Activated CD4-positive, alpha-beta T cell treated with anti-CD3 and anti-CD28 coated beads, Interleukin-2, amount 50 U/mL, for 24 hours (primary cell): ENCODE measurements around the gene P2RY6.

ENCODE experiments used
- DNase-seq, 2 donors: peaks; one replicate each; pipeline ENCODE4 v3.0.0-alpha.2; 2020; ENCODE audit warnings: low read depth in 1 of 2, low spot score in 1 of 2

The P2RY6 gene

DNA sequence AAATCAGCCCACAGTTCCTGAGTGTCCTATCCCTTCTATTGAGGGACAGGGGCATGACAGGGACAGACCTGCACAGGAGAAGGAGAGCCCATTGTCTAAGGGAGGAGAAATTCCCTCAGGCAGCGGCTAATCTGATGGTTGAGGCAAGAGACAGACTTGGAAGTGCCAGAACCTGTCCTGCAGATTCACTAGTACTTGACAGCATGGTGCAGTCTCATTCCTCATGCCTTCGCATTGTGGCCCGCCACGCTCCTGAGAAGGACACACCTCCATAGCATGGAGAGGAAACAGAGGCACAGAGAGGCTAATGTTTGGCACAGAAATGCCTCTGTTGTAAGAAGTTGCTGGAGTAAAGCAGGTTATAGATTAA lies 3.2 kb downstream of the P2RY6 start:
- DNase-seq, result no peak

DNA sequence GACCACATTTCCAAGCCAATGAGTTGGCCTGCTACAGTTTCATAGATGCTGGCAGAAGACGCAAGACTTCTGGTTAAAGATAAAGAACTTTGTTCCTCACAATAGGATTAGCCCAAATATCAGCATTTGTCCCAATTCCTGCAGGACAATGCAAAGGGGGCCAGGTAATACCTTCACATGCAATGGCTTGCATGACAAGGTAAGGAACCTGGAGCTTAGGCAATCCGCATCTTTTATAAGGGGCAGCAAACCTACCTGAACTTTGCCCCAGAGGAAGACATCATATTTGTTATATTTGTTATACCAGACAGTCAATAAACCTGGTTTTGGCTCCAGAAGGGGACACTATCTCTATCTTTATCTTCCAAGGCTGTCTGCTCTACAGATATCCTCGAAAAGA lies 5.3 kb downstream of the P2RY6 start:
- no peak for DNase-seq

DNA sequence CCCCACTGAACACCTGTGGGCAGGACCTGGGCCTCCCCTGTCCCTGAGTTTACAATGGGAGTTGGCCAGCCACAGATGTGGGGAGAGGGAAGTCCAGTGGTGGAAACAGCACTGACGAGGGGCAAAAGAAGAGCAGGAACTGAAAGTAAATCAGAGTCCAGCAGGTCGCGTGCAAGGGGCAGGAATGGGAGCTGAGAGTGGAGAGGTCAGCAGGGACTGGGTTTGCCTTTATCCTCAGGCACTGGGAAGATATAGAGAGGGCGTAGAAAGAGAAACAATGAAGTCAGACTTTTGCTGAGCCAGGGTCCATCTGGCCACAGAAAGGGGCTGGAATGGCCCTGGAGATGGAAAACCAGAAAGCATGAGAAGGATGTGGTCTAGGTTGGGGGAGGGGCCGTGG lies 8.5 kb downstream of the P2RY6 start:
- no peak for DNase-seq

DNA sequence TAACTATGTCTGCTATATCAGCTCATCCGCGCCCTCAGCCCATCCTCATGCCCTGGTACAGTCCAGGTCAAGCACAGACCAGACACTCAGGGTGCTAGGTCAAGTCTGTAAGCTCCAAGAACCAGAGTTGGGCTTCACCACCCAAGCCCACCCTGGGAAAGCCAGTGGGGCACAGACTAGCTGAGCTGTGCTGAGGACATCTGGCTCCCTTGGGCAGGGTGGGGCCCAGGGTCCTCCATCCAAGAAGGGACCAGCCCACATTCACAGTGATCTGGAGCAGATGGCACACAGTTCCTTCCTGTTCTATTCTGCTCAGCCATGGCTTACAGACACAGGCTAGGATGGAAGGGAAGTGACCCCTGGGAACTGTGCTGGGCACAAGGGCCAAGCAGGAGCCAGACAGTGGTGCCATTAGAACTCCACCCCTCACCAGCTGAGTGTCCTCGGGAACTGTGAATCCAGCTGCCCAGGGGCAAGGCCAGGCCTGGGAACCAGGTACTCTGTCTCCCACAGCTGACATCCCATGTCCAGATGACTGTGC lies 9.1 kb downstream of the P2RY6 start:
- DNase-seq, result no peak

DNA sequence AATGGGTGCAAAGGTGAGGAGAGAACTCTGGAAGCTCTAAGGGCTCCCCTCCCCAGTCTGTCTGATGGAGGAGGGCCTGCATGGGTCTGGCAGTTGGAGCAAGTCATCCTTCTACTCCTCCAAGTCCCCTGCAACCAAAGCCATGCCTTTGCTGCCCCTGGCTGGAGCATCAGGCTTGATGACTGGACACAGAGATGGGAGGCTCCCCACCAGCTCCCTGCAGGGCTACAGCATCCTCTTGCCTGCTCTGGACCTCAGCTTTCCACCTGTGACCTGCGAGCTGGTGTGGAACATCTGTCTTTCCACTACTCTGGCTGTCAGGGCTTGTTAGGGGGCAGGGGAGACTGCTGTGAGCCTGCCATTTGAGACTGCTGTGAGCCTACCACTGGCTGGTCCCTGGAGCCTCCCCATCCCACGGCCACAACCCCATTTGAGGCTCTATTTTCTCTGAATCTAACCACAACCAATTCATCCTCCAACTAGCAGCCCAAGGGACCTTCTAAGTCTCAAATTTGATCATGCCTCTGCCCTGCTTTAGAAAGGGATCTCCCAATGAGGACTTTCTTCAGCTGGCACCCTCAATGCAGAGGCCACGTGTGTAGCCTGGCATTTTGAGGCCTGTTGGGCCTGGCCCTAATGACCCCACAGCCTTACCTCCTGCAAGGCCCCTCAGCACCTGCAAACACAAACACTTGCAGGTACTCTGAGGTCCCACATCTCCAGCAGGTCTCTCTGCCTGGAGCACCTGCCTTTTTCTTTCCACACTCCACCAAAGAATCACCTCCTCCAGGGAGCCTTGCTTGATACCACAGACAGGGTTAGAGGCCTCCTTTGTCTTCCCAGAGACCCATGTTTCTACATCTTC lies 9.9 kb downstream of the P2RY6 start:
- DNase-seq, result no peak

DNA sequence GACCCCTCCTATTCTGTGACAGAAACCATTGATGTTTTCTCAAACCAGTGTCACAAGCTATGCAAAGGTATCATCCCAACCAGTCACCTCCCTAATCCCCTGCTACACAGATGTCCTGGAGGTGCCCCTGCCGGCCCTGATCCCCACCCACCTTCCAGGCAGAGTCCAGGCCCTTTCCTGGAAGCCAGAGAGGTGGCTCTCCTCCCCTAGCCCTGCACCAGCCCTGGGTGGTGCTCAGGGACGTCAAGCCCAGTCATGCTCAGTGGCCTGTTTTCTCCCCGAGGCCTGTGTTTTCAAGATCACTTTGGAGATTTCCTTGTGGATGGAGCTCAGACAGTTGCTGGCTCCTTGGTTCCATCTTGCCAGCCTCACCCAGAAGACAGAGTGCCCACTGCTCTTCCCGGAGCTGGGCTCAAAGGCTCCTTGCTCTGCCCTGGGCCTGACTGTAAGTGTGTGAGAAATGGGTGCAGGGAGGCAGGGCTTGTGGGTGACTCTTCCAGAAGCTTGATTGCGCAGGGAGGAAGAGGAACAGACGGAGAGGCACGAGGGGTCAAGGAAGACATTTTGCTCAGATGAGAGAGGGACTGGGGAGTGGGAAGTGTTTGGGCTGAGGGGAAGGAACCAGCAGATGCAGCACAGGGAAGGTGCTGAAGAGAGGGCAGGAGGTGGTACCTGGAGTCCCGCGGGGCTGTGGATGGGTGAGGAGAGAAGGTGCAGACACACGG lies 11.3 kb downstream of the P2RY6 start:
- no peak for DNase-seq

DNA sequence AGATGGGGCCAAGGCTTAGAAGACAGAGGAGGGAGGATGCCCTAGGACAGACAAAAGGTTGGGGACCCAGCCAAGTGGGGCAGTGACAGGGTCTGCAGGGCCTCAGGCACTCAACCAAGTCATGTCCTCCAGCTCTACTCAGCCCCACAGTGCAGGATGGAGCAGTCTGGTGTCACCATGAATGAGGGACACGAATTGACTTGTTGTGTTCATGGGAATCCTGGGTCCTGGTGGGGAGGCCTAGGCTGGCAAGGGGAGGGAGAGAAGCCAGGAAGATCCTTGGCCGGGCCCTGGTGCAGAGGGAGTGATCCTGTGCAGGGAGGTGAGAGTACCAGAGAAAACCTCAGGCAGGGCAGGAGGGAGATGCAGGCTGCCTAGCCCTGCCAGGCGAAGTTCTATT lies 12.0 kb downstream of the P2RY6 start:
- DNase-seq, result no peak

DNA sequence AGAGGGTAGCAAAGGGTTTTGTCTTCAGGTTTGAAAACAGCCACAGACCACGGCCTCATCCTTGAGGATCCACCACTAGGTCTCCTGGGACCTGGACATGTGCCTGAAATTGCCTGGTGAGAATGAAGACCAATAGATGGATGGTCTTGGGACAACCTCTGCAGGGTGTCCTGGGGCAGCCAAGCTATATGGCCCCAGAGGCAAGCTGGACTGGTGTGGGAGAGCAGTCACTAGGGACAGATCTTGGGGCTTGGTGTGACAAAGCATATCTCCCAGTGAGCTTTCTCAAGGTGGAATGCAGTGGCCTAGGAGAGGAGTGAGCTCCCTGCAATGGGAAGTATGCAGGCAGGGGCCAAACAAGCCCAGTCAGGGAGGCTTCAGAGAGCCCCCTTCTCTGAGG lies 13.6 kb downstream of the P2RY6 start:
- DNase-seq, result no peak

DNA sequence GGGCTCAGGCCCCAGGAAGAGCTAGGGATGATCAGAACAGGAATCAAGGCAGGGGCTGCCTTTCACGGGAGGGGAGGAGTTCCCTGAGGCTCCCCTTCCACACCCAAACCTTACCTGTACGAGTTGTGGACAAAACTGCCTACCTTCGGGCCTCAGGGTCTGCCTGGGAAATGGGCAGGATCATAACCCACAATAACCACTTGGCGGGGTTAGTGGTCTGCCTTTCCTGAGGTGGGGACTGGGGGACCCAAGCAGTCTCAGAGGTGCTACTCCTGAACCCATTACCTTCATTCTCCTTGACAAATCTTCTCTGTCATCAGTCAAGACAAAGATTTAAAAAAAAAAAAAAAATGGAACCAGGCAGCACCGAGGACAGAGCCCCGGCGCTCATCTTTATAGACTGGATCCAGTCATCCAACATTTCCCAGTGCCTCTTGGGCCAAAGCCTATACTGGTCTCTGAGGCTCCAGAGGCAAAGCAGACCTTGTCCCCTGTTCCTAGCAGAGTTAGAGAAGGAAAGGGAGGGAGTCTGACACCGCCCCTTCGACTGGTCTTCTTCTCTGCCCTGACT lies 14.2 kb downstream of the P2RY6 start:
- no peak for DNase-seq

DNA sequence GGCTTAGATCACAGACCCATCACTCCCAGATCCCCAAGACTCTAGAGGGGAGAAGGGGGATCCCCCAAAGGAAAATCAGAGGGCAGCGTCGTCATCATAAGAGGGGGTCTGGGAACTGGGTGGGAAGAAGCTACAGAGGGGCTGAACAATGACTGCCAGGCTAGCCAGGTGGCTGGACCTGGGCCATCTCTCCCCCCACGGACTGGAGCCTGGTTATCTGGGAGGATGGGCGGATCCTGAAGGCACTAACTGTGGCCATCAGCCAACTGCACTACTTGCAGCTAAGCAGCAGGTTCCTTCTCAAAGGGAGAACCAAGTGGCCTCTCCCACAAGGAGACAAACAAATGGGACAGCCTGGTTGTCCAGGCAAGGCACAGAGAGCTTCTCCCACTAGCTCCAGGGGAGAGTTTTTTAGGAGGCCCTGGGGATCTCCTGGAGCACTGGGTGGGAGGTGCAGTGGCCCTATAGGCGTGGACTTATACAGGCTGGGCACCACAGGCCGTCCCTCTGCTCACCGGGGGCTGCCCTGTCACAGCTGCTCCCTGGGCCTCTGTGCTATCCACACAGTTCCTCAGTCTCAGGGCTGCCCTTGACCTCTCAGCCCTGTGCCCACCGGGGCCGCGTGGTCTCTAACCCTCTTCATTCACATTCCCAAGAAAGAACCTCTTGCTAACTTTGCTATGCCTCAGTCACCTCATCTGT lies 15.4 kb downstream of the P2RY6 start:
- DNase-seq, result no peak

DNA sequence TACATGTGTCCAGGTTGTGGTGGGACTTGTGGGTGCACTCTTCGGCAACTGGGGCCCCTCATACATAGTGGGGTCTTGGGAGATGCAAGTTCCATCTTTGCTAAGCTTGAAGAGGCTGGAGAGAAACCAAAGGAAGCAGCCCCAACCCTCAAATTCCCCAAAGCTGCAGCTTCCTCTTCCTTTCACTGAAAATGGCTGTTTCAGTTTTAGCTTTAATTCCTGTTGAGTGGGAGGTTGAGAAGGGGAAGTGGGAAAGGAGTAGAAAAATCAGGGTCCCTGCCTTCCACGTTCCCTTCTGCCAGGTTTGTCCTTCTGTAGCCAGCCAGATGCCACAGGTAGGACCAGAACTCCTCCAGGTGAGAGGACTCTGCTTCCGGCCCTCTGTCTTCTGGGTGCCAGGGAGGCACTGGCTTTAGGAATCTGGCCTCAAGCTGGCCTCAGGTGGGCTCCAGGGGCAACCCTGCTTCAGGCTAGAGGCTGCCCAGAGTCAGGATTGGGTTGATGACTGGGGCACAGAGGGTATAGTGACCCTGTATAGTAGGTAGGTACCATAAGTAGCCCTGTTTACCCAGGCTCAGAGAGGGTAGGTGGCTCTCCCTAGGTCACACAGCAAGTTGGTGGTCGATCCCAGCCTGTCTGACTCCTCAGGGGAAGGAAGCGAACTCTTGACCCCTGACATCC lies 16.2 kb downstream of the P2RY6 start:
- DNase-seq, result no peak

DNA sequence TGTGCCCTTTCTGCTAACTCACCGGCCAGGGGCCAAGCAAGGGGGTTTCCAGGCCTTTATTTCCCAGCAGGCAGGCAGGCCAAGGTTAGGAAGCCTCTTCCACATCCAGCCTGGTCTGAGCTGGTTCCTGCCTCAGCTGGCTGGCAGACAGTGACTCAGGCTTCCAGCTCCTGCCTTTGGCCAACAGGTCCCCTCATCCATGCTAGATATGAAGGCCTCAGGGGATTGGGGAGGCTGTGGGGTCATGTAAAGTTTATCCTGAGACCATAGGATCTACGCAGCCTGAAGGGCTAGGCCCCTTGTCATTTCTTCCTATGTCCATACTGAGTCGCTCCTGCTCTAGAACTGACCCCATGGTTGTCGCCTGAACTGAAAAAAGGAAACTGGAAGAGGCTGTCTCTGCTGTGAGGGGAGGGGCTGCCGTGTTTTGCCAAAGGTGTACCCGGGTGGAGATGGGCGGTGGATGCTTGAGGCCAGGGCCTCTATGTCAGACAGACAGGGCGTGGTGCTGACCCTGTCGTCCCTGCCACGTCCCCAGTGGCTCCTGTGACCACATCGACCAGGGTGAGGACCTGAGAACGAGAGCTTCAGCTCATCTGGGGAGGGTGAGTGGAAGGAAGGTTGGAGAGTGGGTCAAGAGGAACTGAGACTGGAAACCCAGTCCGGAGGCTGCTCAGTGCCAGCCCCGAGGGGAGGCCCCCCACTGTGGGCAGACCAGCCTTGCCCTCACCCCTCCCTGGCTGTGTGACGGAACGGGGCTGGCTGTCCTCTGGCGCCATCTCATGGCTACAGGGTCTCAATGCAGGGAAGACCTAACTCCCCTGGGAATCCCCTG lies 17.0 kb downstream of the P2RY6 start:
- DNase-seq, result peak in 1 of 2 donors; percentile 18

DNA sequence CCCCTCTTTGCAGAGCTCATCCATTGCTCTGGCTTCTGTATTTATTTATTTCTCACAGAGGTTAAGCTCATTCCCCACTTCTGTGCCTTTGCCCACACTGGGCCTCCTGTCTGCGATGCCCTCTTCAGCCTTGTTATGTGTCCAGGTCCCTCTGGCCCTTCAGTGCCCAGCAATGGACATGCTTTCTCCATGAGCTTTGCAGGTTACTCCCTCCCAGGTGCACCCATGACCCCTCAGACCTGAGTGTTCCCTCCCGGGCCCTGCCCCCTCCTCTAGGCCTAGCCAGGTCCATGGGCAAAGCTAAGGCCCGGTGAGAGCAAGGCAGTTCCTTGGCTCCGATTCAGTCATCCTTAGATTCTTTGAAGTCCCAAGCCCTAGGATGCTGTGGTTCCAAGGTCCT lies 18.4 kb downstream of the P2RY6 start:
- no peak for DNase-seq

DNA sequence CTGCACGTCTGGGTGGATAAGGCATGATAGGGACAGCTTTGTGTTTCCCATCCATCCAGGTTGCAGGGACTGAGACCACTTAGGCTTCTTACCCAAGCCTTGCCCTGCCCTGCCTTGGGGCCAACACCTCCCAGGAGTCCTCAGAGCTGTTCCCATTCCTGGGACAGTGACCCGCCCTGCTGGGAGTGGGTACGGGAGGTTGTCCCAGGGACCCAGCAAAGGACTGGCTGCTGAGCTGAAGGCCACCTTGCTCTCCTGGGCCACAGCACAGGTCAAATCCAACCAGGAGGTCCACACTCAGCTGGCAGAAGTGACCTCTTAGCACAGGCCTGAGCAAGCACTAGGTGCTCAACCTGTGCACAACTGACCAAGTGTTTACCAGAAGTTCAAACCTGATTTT lies 19.1 kb downstream of the P2RY6 start:
- DNase-seq, result no peak

DNA sequence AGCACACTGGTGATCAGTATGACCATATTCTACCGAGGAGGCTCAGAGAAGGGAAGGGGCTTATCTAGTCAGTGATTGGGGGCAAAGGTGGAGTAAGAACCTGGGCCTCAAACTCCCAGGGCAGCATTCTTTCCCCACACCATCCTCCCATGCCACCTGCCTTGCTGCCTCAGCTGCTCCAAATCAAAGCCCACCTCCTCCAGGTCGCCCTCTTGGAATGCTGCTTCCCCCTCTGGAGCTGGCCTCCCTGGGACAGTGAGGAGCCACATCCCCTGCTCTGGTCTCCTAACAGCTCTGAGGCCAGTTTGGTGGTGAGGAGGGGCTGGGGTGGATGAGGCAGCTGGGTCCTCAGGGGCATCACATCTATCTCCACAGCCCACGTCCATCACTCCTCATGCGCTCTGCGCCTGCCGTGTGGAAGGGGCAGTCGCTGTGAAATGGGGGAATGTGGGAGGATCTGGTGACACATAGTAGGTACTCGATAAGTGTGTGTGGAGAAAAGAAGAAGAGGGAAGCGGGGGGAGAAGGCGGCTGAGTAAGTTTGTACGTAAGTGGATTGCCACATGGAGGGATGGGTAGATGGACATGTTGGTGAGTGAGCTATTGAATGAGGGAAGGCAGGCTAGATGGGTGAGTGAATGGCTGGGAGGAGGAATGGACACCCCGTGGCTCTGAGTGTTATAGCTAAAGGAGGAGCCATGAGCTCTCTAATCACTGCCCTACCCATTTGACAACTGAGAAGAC lies 19.8 kb downstream of the P2RY6 start:
- no peak for DNase-seq

DNA sequence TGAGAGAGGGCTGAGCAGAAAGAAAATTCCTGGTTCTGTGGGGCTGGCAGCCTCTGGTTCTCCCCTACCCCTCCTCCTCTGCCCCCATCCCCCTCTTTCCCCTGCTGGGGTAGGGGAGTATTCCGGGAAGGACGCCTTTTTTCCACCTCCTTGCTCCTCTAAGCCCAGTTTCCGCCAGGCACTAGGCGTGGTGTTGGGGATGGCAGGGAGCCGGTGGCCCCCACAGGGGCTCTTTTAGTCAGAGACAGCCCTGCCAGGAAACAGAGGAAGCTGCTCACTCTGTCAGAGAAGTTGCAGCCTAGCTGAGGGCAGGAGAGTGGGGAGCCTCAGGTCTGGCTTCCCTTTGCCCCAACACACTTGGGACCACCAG lies 20.4 kb downstream of the P2RY6 start:
- no peak for DNase-seq

DNA sequence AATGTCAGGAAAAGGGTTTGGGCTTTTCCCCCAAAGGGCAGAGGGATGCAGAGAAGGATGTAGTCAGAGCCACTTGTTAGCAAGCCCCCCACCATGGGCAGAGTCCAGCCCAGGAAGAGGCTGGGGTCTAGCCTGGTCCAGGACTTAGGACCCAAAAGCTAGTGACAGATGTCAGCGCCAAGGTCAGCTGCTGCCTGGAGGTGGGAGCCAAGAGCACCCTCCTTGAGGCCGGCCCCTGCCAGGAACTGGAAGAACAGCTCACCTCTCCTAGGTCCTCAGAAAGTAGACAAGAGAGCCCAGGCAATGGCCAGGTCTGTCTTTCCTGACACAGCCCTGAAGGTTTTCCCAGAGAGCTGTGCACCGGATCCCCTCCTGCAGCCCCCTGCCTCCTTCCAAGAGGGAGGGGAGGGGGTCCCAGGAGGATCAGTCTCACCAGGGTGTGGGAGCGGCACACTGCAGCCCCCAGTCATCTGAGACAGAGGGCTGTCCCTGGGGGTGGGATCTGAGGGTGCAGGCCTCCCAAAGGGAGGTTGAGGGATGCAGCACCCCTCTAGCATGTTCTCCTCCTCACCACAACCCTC lies 21.3 kb downstream of the P2RY6 start:
- no peak for DNase-seq

DNA sequence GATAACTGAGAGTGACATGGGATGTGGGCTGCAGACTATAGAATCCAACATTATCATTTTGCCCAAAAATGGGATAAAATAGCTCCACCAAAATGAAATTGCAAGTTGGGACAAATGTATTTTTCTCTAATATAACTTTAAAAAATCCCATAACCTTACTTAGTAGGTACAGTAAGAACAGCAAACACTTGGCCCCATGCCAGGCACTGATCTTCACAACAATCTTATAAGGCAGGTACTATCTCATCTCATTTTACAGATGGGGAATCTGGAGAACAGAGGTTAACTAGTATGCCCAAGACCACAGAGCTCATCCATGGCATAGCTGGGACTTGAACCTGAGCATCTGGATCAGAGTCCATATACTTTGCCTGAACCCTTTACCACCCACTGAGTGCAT lies 22.5 kb downstream of the P2RY6 start:
- DNase-seq, result no peak
